GM21737 (cell line): ENCODE results near the gene LRTM2.

Source experiments
- ATAC-seq: cut with Tn5 transposase; IDR thresholded peaks from one replicate; pipeline ENCODE4 v1.9.1; 2021; ENCODE audit warnings: mild to moderate bottlenecking, moderate library complexity; ENCODE audit not compliant: unreplicated experiment

LRTM2 gene

DNA sequence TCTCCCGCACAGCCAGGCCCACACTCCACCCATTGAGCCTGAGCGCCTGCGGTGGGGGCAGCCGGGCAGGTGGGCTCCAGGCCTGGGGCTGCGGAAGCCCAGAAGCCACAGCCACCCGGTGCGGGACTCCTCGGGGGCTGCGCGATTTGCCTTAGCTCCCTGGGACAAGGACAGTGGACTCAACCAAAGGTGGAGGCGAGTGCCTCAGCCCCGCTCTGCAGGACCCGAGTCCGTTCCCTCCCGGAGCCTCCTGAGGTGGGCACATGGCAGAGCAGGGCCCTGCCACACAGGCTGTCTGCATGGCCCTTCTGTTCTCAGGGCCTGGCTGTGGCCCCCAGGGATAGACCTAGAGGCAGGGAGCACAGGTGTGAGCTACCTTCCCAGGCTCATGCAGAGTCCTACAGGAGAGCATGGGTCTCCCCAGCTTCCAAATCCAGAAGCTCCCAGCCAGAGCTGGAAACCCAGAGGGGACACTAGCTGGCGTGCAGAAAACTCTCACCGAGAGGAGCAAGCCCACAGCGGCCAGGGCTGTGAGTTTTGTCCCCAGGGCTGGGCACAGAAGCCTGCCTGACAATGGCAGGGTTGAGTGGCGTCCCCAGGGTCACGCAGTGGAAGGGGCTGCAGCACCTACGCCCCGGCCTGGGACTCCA lies 22.2 kb upstream of the LRTM2 start:
- ATAC-seq, result no peak

DNA sequence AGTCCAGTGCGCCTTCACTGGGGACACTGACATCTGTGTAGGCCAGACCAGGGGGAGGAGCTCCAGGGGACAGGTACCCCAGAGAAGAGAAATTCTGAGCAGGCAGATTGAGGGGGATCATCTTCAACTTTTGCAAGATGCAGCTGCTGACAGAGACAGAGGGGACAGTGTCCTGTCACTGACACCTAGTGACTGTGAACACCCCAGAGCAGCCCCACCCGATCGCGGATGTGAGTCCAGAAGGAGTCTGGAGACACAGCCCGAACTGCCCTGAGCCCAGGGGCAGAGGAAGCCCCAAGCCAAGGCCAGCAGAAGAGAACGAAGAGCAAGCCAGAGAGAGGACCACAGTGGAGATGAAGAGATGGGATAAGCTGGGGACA lies 21.7 kb upstream of the LRTM2 start:
- no peak for ATAC-seq

DNA sequence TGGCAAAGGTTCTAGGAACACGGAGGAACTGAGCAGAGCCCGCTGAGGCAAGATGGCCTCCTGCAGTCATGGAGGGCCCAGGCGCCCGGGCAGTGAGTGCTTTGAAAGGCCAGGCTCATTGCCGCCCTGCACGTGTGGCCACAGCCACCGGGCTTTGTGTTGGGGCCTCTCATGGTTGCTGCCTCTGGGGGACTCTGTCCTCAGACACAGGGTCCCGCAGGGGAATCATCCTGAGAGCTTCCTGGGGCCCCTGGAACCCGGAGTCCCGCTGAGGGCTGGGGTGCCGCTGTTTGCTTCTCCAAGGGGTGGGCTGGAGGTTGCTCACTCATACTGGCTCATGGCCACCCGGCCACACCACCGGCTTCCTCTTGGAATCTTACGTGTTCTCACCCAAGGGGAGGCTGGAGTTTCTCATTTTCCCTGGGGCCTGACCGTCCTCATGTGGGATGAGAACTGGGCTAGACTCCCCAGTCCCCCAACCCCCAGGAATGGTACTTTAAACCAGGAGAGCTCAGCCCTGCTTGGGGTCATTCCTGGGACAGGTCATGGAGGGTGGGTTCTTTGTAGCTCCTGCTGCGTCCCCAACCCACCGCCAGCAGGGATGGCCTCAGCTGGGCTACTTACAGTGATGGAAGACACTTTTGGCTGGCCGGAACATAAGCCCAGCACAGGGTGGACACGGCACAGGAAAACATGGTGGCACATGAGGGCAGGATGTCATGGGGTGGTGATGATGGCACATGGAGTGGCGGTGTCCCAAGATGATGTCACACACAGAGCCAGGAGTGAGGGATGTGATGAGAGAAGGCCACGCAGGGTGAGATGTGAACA lies 21.1 kb upstream of the LRTM2 start:
- no peak for ATAC-seq

DNA sequence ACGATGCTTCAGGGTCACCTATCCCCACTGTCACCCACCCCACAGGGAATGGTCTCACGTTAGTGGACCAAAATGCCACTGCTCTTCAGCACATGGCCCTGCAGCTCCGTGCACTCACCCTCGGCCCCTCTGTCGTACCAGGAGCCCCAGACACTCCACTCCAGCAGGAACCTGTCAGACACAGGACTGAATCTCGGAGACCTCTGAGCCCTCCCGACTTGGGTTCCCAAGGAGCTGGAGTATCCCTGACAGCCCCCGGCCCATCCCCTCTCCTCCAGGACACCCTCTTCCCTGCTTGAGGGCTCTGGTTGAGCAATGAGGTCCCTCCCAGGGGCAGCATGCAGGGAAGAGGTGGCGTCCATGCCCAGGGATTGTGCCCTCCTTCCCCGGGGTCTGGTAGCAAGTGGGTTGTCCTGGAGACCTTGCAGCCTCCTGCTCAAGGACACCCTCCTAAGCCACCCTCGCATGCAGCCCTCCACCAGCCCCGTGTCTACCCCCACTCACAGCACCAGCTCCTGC lies 20.4 kb upstream of the LRTM2 start:
- ATAC-seq, result no peak

DNA sequence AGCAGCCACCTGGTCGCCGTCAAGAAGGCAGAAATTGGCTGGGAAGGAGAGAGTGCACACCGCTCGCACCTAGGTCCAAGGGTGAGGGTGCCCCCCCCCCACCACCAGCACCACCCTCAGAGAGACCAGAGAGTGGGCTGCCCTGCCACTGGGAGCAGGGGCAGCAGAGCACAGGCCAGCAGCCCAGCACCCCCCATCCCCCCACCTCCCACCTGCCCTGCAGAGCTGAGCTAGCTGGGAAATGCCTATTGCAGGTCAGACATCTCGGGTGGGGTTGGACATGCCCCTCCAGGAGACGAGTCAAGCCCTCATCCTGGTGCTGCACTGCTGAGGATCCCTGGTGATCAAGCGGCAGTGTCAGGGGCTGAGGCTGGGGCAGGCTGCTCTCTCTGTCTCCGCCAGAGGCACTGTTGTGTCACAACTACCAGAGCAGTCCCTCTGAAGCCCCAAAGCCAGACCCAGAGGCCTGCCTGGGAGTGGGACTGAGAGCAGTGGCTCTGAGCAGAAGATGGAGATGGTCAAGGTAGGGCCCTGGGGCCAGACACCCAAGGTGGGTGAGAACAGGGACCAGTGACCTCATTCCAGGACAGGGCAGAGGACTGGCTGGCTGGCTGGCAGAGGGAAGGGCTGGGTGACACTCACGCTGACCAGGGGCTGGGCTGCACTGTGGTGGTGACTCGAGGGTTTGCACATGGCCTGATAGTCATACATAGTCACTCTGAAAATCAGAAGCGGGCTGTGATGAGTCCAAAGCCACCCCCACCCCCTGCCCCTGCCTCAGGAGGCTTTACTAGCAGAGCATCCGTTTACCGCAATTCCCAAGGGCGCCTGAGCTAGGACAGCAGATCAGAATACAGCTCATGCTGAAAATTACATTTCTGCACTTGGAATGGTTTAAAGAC lies 19.7 kb upstream of the LRTM2 start:
- no peak for ATAC-seq

DNA sequence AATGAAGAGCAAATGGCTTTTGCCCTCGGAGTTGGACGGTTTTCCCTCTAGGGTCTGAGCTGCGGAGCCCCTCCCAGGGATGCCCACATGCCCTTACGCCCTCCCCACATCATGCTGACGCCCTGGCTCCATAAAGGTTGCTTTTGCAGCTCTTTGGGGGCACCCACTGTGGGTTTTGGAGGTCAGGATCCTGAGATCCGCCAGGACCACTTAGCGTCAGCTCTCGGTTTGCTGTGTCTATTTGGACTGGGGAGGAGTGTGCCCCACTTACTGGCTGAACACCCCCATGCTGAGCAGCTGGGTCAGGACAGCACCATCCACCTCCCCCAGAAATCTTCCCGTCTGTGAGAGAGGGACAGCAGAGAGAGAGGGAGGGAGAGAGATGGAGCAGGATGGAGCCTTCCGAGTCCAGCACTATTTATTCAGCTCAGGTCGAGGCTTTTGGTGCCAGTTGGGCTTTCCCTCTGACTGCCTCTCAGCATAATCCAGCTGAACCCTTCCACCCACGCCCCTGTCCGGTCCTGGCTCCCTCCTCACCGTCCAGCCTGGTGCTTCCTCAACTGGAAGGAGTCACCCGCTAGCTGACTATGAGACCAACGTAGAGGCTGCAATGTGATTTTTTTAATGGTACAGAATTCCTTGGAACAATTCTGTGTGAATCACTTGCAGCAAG lies 18.9 kb upstream of the LRTM2 start:
- ATAC-seq, result no peak

DNA sequence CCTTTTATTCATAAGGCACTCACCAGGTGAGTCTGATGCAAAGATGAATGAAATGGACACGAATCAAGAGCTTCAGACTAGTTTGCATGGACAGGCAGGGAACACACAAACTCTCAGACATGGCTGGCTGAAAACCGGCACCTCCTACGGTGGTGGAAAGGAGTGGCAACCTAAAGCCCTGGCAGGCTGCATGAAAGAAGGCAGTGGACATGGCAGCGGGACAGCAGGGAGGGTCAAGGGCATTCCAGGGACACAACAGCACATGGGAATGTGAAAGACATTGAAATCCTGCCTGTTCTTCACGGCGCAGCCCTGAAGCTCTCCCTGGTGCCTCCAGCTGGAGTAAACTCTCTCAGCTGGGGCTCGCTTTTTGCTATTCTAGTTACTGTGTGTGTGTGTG lies 16.6 kb upstream of the LRTM2 start:
- ATAC-seq, result no peak

DNA sequence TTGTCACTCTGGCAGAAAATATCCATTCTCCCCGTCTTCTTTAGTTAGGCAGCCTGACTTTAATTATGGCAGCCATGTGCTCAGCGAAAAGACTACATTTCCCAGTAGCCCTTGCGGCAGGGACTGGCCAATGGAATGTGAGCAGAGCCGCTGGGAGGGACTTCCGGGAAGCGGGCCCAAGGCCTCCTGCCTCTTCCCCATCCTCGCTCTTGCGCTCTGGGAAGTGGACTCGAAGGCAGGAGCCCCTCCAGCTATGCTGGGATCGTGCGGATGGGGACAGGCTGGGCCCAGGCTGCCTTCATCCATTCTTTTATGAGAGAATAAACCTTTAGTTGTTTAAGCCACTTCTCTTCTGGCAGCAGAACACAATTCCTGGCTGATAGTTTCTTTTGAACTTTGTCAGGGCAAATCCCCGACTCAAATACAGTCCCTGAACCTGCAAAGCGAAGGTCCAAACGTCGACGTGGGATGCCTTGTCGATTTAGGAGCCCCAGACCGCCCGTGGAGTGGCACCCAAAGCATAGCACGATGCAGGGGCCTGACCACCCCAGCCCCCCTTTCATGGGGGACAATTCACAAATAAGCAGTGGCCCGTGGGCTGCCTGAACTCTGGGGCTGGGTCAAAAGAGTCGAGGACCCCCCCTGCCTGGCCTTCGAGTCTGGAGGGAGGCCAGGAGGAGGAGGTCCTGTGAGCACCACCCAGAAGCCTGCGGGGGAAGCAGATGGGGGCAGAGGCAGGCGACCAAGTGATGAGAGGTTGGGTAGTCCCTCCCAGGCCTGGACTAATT lies 15.6 kb upstream of the LRTM2 start:
- ATAC-seq, result no peak

DNA sequence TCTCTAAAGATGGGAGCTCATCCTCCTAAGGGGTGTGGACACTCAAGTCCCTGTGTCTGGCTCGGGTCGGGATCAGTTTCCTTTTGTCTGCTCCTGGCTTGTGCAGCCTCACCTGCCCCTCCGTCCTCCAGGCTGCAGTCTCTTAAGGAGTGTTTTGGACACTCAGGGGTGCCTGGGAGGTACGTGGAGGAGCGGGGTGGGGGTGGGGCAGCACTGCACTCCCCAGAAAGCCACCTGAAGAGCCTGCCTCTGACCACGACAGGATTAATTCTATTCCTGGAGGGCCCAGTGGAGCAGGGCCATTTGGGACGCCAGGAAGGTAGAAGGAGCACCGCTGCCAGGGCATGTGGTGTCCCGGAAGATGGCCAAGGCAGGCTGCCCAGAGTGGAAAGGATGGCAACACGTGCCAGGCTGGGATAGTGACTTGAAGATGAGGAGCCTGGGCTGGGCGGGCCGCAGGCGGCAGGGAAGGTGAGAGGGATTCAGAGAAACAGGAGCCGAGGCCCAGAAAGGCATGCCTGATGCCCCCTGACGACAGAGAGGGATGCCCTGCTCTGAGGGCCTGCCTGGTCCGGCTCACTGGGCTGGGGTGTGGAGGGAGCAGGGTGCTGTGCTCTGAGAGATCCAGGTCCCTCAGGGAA lies 14.8 kb upstream of the LRTM2 start:
- ATAC-seq, result no peak

DNA sequence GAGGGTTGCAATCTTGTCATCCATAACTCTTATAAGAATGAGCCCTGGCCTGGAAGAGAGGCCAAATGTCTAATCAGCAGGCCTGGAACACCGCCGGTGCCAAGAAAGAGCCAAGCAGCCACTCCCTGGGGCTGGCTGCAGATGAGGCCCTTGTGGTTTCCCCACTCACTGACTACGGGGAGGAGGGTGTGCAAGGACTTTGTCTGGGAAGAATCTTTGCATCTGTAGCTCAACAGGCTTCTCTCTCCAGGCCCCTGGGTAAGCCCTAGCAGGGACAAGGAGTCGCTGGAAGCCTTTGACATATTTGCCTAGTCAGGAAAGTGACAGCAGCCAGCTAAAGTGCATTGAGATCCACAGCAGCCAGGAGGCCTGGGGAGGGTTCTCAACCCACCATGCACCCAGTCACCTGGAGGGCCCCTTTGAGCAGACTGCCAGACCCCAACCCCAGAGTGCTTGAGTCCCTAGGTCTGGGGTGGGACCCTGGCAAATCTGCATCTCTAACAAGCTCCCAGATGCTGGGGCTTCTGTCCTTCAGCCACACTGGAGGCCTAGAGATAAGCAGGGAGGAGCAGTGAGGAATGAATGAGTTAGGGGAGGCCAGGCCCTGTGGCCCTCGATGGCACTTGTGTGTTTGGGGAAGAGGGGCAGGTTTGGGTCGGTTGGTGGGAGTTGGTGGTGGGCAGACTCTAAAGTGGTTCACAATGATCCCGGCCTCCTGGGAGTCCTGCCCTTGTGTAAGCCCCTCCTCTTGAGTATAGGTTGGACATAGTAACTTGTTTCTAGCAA lies 13.9 kb upstream of the LRTM2 start:
- ATAC-seq, result no peak

DNA sequence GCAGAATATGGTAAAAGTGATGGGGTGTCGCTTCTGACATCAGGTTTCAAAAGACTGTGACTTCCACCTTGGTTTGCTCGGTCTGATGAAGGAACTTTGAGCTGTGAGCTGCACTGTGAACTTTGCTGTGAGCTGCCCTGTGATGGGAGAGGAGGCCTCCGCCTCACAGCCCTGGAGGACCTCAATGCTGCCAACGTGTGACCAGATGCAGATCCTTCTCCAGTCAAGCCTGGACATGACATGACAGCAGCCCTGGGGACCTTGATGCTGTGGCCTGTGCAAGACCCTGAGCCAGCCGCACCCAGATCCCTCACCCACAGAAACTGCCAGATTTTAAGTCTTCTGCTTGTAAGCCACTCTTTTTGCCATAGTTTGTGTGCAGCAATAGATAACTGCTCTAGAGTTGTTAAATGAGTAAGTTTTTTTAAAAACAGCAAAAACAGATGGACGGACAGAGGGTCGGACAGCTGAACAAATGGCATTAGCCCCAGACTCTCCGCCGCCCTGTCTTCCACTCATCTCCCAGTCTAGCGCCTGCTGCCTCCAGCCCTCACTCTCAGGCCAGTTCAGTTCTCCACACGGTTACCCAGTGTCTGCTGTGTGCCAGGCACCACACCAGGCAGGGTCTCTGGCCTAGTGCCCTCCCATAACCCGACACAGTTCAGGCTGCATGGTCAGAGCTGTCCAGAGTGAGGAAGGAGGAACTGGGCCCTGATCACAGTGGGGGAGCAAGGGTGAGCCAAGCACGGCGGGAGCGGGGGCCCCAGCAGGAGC lies 13.1 kb upstream of the LRTM2 start:
- no peak for ATAC-seq

DNA sequence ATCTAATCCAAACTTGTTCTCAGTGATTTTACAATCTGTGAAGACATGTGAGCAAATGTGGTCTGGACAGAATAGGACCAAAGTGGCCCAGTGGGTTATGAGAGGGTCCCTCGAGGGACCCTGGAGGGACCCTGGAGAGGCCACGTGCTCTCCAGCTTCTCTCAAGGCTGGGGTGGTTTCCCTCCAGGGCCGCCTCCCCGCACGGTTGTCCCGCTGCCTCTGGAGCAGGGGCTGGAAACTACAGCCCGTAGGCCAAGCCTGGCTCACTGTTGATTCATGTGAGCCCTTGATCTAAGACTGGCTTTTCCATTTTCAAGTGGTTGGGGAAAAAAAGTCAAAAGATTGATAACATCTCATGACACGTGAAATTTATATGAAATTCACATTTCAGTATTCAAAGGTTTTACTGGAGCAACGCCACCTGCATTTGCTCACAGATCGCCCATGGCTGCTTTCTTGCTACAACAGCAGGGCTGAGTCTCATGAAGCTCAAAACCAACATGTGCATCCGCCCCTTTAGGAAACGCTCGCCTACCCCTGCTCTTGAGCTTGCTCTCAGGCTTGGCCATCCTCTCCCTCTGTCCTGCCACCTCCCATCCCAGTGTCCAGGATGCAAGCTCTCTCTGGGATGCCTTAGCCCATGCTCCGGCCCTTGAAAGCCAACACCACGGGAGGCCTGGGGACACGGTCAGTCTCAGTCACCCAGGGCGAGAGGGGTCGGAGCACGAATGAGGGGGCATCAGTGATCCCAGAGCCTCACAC lies 12.1 kb upstream of the LRTM2 start:
- ATAC-seq, result no peak

DNA sequence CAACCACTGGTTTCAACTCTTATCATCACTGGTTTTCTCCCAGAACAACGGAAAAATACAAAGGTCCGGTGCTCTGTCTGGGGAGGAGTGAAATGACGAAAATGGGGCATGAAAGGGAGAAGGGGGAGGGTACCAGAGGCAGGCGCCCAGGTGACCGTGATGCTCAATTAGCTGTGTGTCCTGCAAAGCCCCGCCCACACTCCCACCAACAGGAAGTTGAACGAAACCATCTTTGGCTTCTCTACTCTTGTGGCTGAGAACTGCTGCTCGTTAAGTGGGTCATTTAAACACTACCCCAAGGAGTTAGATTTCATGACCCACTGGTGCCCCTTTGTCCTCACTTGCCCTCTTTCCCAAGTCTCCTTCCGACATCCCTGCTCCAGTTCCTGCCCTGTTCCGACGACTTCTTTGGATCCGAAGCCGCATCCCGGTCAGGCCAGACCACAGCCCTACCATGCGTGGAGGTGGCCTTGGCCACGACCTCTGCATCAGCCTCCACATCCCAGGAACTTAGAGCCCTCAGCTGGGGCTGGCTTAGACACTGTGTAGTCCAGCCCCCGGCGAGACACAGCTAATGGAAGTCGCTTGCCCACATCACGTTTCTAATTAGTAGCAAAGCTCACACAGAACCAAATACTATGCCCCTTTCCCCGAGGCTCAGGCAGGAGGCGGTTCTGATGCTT lies 11.4 kb upstream of the LRTM2 start:
- no peak for ATAC-seq

DNA sequence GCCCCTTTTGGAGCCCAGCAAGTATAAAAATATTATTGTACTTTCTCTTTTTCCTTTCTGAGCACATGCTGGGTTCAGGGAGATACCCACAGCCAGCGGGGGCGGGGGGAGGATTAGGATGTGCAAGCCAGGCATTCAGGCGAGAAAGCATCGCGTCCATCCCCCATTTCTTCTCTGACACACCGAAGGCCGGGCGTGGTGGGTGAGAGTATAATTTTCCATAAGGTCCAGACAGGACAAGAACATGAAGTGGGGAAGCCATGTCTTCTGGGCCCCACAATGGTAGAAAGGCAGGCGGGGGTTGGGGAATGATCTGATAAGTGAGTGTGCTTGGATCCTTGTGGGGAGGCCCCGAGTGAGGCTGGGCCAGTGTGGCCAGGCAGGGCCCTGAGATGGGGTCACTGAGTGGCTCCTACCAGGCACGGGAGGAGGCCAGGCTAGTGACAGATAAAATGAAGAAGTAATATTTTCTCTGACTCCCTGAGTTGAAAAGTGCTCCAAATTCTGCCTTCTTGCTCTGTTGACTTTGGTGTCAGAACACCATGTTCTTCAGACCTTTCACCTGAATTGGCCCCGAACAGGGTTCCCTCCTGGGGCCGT lies 10.7 kb upstream of the LRTM2 start:
- no peak for ATAC-seq

DNA sequence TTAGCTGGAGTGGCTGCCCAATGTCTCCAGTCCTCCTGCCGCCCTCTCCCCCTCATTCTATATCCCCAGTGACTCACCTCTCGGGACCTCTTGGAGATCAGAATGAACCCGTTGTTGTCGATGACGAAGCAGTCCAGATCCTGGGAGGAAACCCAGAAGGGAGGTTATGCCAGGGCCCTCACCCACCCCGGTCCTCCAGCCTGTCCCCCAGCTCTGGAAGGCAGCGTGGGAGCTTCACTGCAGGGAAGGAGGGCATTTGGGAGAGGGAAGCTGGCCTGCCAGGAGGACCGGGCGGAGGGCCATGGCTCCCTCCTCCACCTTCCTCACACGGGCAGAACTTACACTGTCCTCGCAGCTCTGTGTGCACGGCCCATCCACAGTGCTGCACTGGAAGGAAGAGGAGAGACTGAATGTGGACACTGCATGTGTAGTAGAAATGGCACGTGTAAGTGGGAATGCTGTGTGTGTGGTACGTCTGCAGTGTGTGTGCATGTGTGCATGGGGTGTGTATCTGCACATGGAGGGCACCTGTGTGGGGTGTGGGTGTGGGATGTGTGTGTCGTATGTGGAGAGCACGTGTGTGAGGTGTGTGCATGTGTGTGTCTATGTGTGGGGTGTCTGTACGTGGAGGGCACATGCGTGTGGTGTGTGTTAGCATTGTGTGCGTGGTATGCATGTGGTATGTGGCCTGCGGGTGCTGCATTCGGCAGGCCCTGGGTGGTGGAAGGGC lies 10.0 kb upstream of the LRTM2 start:
- no peak for ATAC-seq

DNA sequence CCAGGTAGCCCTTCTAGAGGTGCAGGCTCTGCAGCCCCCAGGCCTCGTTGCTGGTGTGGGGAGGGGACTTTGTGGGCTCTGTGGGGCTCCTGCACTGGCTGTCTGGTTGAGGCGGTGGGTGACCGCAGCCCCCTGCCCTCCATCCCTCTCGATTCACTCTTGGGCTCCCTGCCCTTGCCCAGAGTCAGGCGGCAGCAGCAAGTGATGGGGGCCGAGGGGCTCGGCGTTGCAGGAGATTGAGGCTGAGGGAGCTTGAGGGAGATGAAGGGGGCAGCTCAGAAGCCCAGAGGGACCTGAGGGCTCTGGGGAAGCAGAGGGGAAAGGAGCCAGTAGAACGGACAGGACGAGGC lies 9.5 kb upstream of the LRTM2 start:
- ATAC-seq, result no peak
